DND-41 (cell line): ENCODE data around the gene PSD.

ENCODE experiments used
- ATAC-seq: fragments of 200-7000 bp; cut with Tn5 transposase; 3 replicates; pipeline ENCODE4 v1.9.1; 2021; ENCODE audit warnings: low read depth; ENCODE audit not compliant: insufficient read depth
- DNase-seq: peaks from one replicate; pipeline ENCODE4 v3.0.0-alpha.2; 2020
- H2AFZ ChIP-seq: 2 replicates; pipeline ENCODE4 v1.6.0; 2012; ENCODE audit warnings: low read depth, low read length
- H3K27ac ChIP-seq: 2 replicates; pipeline ENCODE4 v1.5.1; 2012; ENCODE audit warnings: low read length, inconsistent platforms
- H3K27me3 ChIP-seq: fragments of 200-600 bp; sonication (generic); 2 replicates; pipeline ENCODE4 v1.6.0; 2012; ENCODE audit warnings: low read length, mild to moderate bottlenecking, inconsistent platforms; ENCODE audit not compliant: insufficient read depth, poor library complexity
- H3K36me3 ChIP-seq: 2 replicates; pipeline ENCODE4 v1.5.1; 2012; ENCODE audit warnings: low read length, inconsistent platforms; ENCODE audit not compliant: insufficient read depth
- H3K4me1 ChIP-seq: 2 replicates; pipeline ENCODE4 v1.5.1; 2012; ENCODE audit warnings: mild to moderate bottlenecking, low read length; ENCODE audit not compliant: insufficient read depth
- H3K4me2 ChIP-seq: 2 replicates; pipeline ENCODE4 v1.6.0; 2012; ENCODE audit warnings: mild to moderate bottlenecking, moderate library complexity, low read length, inconsistent platforms; ENCODE audit not compliant: insufficient read depth
- H3K4me3 ChIP-seq, 2 experiments: fragments of 200-600 bp in 1 of 2; shearing (Covaris generic) in 1 of 2; 2 replicates each; pipeline ENCODE4 v1.5.1; 2012 to 2016; ENCODE audit warnings: inconsistent platforms in 2 of 2, low read length in 2 of 2, mild to moderate bottlenecking in 2 of 2, low read depth in 1 of 2, moderate library complexity in 1 of 2
- H3K79me2 ChIP-seq: 2 replicates; pipeline ENCODE4 v1.6.0; 2012; ENCODE audit warnings: low read length, inconsistent platforms; ENCODE audit not compliant: insufficient read depth
- H3K9ac ChIP-seq: 2 replicates; pipeline ENCODE4 v1.6.0; 2012; ENCODE audit warnings: low read depth, mild to moderate bottlenecking, inconsistent platforms, low read length, moderate library complexity
- H3K9me3 ChIP-seq: 2 replicates; pipeline ENCODE4 v1.5.1; 2012; ENCODE audit warnings: low read length, moderate library complexity, mild to moderate bottlenecking, inconsistent platforms; ENCODE audit not compliant: insufficient read depth, severe bottlenecking
- H4K20me1 ChIP-seq: 2 replicates; pipeline ENCODE4 v1.6.0; 2012; ENCODE audit warnings: low read length; ENCODE audit not compliant: insufficient read depth
- CTCF ChIP-seq: IDR thresholded peaks from 2 replicates; pipeline ENCODE4 v1.5.1; 2012; ENCODE audit warnings: borderline replicate concordance, low read length, moderate library complexity, mild to moderate bottlenecking; ENCODE audit not compliant: poor library complexity, severe bottlenecking; ENCODE audit errors: extremely low read depth
- EZH2 ChIP-seq: IDR thresholded peaks from 3 replicates; pipeline ENCODE4 v1.6.1; 2012; ENCODE audit warnings: borderline replicate concordance, low read depth, mild to moderate bottlenecking, moderate library complexity, low read length, inconsistent platforms; ENCODE audit not compliant: severe bottlenecking

The PSD gene

GRCh38 chr10:102367441-102367840, 51.1 kb downstream of the PSD start:
- Histone ChIP-seq H3K27ac (no peak overlapping the region), H3K4me1 (no peaks in the 10 kb centered on the region), H3K79me2 (no peaks in the 10 kb centered on the region), H3K9ac (no peak overlapping the region), H3K4me2 (no peak overlapping the region), H3K36me3 (peaks cover 89% of the 10 kb centered on the region), H3K4me3 (no peak overlapping the region), H3K27me3 (no peaks in the 10 kb centered on the region), H4K20me1 (no peaks in the 10 kb centered on the region; the same call in 1 of the 2 replicates), H3K9me3 (no peaks in the 10 kb centered on the region), H2AFZ (no peak overlapping the region)
- no peak for DNase-seq
- TF ChIP-seq EZH2 (no peak), CTCF (no peak)
- no peak for ATAC-seq

- Histone ChIP-seq H3K27me3 (no peaks in the 10 kb centered on the region), H3K27ac (no peak overlapping the region), H3K4me1 (no peaks in the 10 kb centered on the region), H3K79me2 (no peaks in the 10 kb centered on the region), H3K4me2 (no peak overlapping the region), H2AFZ (no peak overlapping the region), H3K9me3 (no peaks in the 10 kb centered on the region), H3K9ac (no peak overlapping the region), H3K36me3 (peaks cover 90% of the 10 kb centered on the region), H4K20me1 (peaks cover 20% of the 10 kb centered on the region), H3K4me3 (no peak overlapping the region)
- ATAC-seq (no peak), DNase-seq (no peak)
- TF ChIP-seq EZH2, result no peak
- TF ChIP-seq CTCF, result no peak
Observed at GRCh38 chr10:102358712-102359382, 59.7 kb downstream of the PSD start.

- no peaks in the 10 kb centered on the region for H3K79me2 ChIP-seq
Observed at GRCh38 chr10:102354451-102354850, 64.1 kb downstream of the PSD start.

More at GRCh38 chr10:102354451-102354850, 64.1 kb downstream of the PSD start:
- no peak for ATAC-seq
- Histone ChIP-seq H3K4me2 (no peak overlapping the region), H3K36me3 (peaks cover 81% of the 10 kb centered on the region), H2AFZ (no peak overlapping the region), H4K20me1 (peaks cover 13% of the 10 kb centered on the region), H3K4me3 (no peak overlapping the region), H3K9me3 (no peaks in the 10 kb centered on the region), H3K9ac (no peak overlapping the region), H3K27me3 (no peaks in the 10 kb centered on the region), H3K4me1 (no peaks in the 10 kb centered on the region), H3K27ac (no peak overlapping the region)
- TF ChIP-seq EZH2 (no peak), CTCF (no peak)
- DNase-seq, result no peak
